ENCODE data around the gene KCNJ1.
A peak's percentile ranks its signal among the peaks of the same experiment; 100 is the strongest.

DNA sequence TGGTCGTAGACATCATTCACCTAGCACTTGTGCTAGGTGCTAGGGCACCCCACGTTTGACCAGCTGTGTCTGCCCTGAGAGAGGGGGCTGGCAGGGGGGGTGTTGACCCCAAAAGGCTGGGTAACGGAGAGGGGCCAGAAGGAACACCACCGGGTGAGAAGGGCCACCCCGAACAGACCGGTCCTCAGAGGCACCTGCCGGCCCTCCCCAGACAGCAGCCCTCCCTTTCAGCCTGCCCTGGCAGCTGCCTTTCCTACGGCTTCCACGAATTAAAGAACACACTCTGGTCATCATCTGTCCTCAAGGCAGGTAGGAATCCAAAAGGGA lies 23.1 kb upstream of the KCNJ1 start:
- TF ChIP-seq, protein P1, sequence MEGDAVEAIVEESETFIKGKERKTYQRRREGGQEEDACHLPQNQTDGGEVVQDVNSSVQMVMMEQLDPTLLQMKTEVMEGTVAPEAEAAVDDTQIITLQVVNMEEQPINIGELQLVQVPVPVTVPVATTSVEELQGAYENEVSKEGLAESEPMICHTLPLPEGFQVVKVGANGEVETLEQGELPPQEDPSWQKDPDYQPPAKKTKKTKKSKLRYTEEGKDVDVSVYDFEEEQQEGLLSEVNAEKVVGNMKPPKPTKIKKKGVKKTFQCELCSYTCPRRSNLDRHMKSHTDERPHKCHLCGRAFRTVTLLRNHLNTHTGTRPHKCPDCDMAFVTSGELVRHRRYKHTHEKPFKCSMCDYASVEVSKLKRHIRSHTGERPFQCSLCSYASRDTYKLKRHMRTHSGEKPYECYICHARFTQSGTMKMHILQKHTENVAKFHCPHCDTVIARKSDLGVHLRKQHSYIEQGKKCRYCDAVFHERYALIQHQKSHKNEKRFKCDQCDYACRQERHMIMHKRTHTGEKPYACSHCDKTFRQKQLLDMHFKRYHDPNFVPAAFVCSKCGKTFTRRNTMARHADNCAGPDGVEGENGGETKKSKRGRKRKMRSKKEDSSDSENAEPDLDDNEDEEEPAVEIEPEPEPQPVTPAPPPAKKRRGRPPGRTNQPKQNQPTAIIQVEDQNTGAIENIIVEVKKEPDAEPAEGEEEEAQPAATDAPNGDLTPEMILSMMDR (IDR thresholded peaks at IDR 0.05), result peak; percentile 4
- TF ChIP-seq EZH2phosphoT487 (IDR thresholded peaks at IDR 0.05), result no peak

All from neural progenitor cell (in vitro differentiated cells).